Measurements from ENCODE around the gene KSR1. TPM values are rescaled to one million over a fixed set of nuclear protein-coding genes. Genes with fewer than 3 reads are reported as not detected.

KSR1 gene
- total RNA-seq, 2 experiments from 2014 or later: 57.0 to 60.2 TPM

GRCh38 chr17:27450416-27450815 is 5.8 kb upstream of the KSR1 start:
- no peaks in the 10 kb centered on the region for H3K9me3 Mint-ChIP-seq
- POLR2A ChIA-PET: no interaction called here
- H3K4me1 Mint-ChIP-seq: peaks cover 10% of the 10 kb centered on the region
- H3K36me3 Mint-ChIP-seq: no peaks in the 10 kb centered on the region
- no peak for ATAC-seq (ENCODE audit: low read depth)
- no peak for DNase-seq
- no peak overlapping the region for H3K27ac Mint-ChIP-seq
- peaks cover 15% of the 10 kb centered on the region for H3K27me3 Mint-ChIP-seq
- no peak overlapping the region for H3K4me3 Mint-ChIP-seq

GRCh38 chr17:27451906-27452305 is 4.3 kb upstream of the KSR1 start:
- DNase-seq (no peak), ATAC-seq (ENCODE audit: low read depth) (no peak)
- Mint-ChIP-seq H3K9me3 (no peaks in the 10 kb centered on the region), H3K27ac (no peak overlapping the region), H3K36me3 (no peaks in the 10 kb centered on the region), H3K4me3 (no peak overlapping the region), H3K27me3 (peaks cover 3% of the 10 kb centered on the region), H3K4me1 (peaks cover 13% of the 10 kb centered on the region)
- POLR2A ChIA-PET: no interaction called here

- peaks cover 19% of the 10 kb centered on the region for H3K4me1 Mint-ChIP-seq
- POLR2A ChIA-PET: no interaction called here
- H3K9me3 Mint-ChIP-seq: no peaks in the 10 kb centered on the region
- no peak overlapping the region for H3K27ac Mint-ChIP-seq
- no peak overlapping the region for H3K4me3 Mint-ChIP-seq
- DNase-seq (no peak), ATAC-seq (ENCODE audit: low read depth) (no peak)
- no peaks in the 10 kb centered on the region for H3K36me3 Mint-ChIP-seq
- H3K27me3 Mint-ChIP-seq: peaks cover 3% of the 10 kb centered on the region
Observed at GRCh38 chr17:27452828-27453227, 3.4 kb upstream of the KSR1 start.

GRCh38 chr17:27453471-27453870 is 2.8 kb upstream of the KSR1 start:
- H3K4me1 Mint-ChIP-seq: peaks cover 24% of the 10 kb centered on the region
- no peak for ATAC-seq (ENCODE audit: low read depth)
- no peaks in the 10 kb centered on the region for H3K36me3 Mint-ChIP-seq
- H3K27ac Mint-ChIP-seq: no peak overlapping the region
- DNase-seq: no peak
- H3K4me3 Mint-ChIP-seq: no peak overlapping the region
- H3K9me3 Mint-ChIP-seq: no peaks in the 10 kb centered on the region
- H3K27me3 Mint-ChIP-seq: peaks cover 3% of the 10 kb centered on the region
- POLR2A ChIA-PET: no interaction called here

GRCh38 chr17:27454089-27454488 is 2.2 kb upstream of the KSR1 start:
- DNase-seq (no peak), ATAC-seq (ENCODE audit: low read depth) (no peak)
- Mint-ChIP-seq H3K27ac (no peak overlapping the region), H3K4me3 (no peak overlapping the region), H3K4me1 (peaks cover 28% of the 10 kb centered on the region), H3K36me3 (no peaks in the 10 kb centered on the region), H3K27me3 (peaks cover 3% of the 10 kb centered on the region), H3K9me3 (no peaks in the 10 kb centered on the region)
- POLR2A ChIA-PET: no interaction called here

- ATAC-seq (ENCODE audit: low read depth) (no peak), DNase-seq (no peak)
- Mint-ChIP-seq H3K27ac (peak overlapping the region; percentile 65), H3K9me3 (no peaks in the 10 kb centered on the region), H3K27me3 (no peaks in the 10 kb centered on the region), H3K36me3 (peaks cover 4% of the 10 kb centered on the region), H3K4me3 (peak overlapping the region; percentile 70), H3K4me1 (peaks cover 34% of the 10 kb centered on the region)
- POLR2A ChIA-PET: interaction anchor here (0.8 to 5.0 kb wide), 8 partner anchors 11 to 160 kb away, joined by 3 to 47 read pairs (median 8); no protein-coding TSS in a partner anchor
Observed at GRCh38 chr17:27455236-27455913, 873 bp upstream of the KSR1 start.

- ATAC-seq (ENCODE audit: low read depth): no peak
- peaks cover 4% of the 10 kb centered on the region for H3K36me3 Mint-ChIP-seq
- no peaks in the 10 kb centered on the region for H3K9me3 Mint-ChIP-seq
- H3K4me1 Mint-ChIP-seq: peaks cover 41% of the 10 kb centered on the region
- peak overlapping the region; percentile 95 for H3K4me3 Mint-ChIP-seq
- no peak for DNase-seq
- H3K27me3 Mint-ChIP-seq: no peaks in the 10 kb centered on the region
- H3K27ac Mint-ChIP-seq: peak overlapping the region; percentile 85
- POLR2A ChIA-PET: interaction anchor here (0.9 to 5.0 kb wide), 9 partner anchors 9 to 162 kb away, joined by 3 to 47 read pairs (median 8); no protein-coding TSS in a partner anchor
Observed at GRCh38 chr17:27456681-27457359, 572 bp downstream of the KSR1 start.

GRCh38 chr17:27457360-27457715 is 1.1 kb downstream of the KSR1 start:
- POLR2A ChIA-PET: interaction anchor here (0.9 to 5.0 kb wide), 7 partner anchors 9 to 142 kb away, joined by 3 to 47 read pairs (median 7); no protein-coding TSS in a partner anchor
- Mint-ChIP-seq H3K4me1 (peaks cover 46% of the 10 kb centered on the region), H3K4me3 (peak overlapping the region; percentile 95), H3K27me3 (no peaks in the 10 kb centered on the region), H3K27ac (peak overlapping the region; percentile 85), H3K36me3 (peaks cover 4% of the 10 kb centered on the region), H3K9me3 (no peaks in the 10 kb centered on the region)
- DNase-seq (no peak), ATAC-seq (ENCODE audit: low read depth) (no peak)

GRCh38 chr17:27457731-27458523 is 1.7 kb downstream of the KSR1 start:
- ATAC-seq (ENCODE audit: low read depth) (no peak), DNase-seq (no peak)
- peak overlapping the region; percentile 85 for H3K27ac Mint-ChIP-seq
- POLR2A ChIA-PET: interaction anchor here (0.9 to 5.0 kb wide), 6 partner anchors 9 to 142 kb away, joined by 3 to 47 read pairs (median 10); no protein-coding TSS in a partner anchor
- peaks cover 4% of the 10 kb centered on the region for H3K36me3 Mint-ChIP-seq
- H3K27me3 Mint-ChIP-seq: no peaks in the 10 kb centered on the region
- peaks cover 50% of the 10 kb centered on the region for H3K4me1 Mint-ChIP-seq
- peak overlapping the region; percentile 95 for H3K4me3 Mint-ChIP-seq
- no peaks in the 10 kb centered on the region for H3K9me3 Mint-ChIP-seq

- POLR2A ChIA-PET: interaction anchor here (0.9 to 5.0 kb wide), 5 partner anchors 8 to 86 kb away, joined by 3 to 47 read pairs (median 5); no protein-coding TSS in a partner anchor
- no peaks in the 10 kb centered on the region for H3K27me3 Mint-ChIP-seq
- DNase-seq (no peak), ATAC-seq (ENCODE audit: low read depth) (no peak)
- H3K36me3 Mint-ChIP-seq: peaks cover 4% of the 10 kb centered on the region
- H3K27ac Mint-ChIP-seq: no peak overlapping the region
- H3K4me1 Mint-ChIP-seq: peaks cover 56% of the 10 kb centered on the region
- H3K9me3 Mint-ChIP-seq: no peaks in the 10 kb centered on the region
- H3K4me3 Mint-ChIP-seq: peak overlapping the region; percentile 55
Observed at GRCh38 chr17:27458524-27458908, 2.3 kb downstream of the KSR1 start.

- peaks cover 63% of the 10 kb centered on the region for H3K4me1 Mint-ChIP-seq
Observed at GRCh38 chr17:27459433-27459832, 3.2 kb downstream of the KSR1 start.

GRCh38 chr17:27460196-27460725 is 4.0 kb downstream of the KSR1 start:
- H3K27ac Mint-ChIP-seq: no peak overlapping the region
- no peaks in the 10 kb centered on the region for H3K9me3 Mint-ChIP-seq
- no peak overlapping the region for H3K4me3 Mint-ChIP-seq
- H3K27me3 Mint-ChIP-seq: no peaks in the 10 kb centered on the region
- POLR2A ChIA-PET: interaction anchor here (0.6 kb wide), 1 partner anchor 142 kb away, joined by 3 read pairs; no protein-coding TSS in a partner anchor
- H3K36me3 Mint-ChIP-seq: peaks cover 4% of the 10 kb centered on the region
- ATAC-seq (ENCODE audit: low read depth) (no peak), DNase-seq (no peak)
- H3K4me1 Mint-ChIP-seq: peaks cover 64% of the 10 kb centered on the region

More at GRCh38 chr17:27459433-27459832, 3.2 kb downstream of the KSR1 start:
- H3K9me3 Mint-ChIP-seq: no peaks in the 10 kb centered on the region
- ATAC-seq (ENCODE audit: low read depth) (no peak), DNase-seq (no peak)
- H3K4me3 Mint-ChIP-seq: no peak overlapping the region
- H3K27ac Mint-ChIP-seq: no peak overlapping the region
- H3K36me3 Mint-ChIP-seq: peaks cover 4% of the 10 kb centered on the region
- no peaks in the 10 kb centered on the region for H3K27me3 Mint-ChIP-seq
- POLR2A ChIA-PET: interaction anchor here (5.0 kb wide), 1 partner anchor 13 kb away, joined by 47 read pairs; no protein-coding TSS in a partner anchor

All from activated naive CD8-positive, alpha-beta T cell treated with anti-CD3 and anti-CD28 coated beads, Interleukin-2, amount 10 ng/mL, durations not matched to agents 7 days and 5 days (primary cell).